Retinal pigment epithelial cell (primary cell): ENCODE measurements around the gene KCNK4.
A peak's percentile ranks its signal among the peaks of the same experiment; 100 is the strongest.

Source experiments
- DNase-seq: peaks from one replicate; pipeline ENCODE4 v3.0.0-alpha.2; 2010; ENCODE audit warnings: low read depth
- H3K4me3 ChIP-seq: 2 replicates; pipeline ENCODE4 v1.5.1; 2011; ENCODE audit warnings: mild to moderate bottlenecking, low read length, control low read depth, moderate library complexity
- TF ChIP-seq, protein P1 (sequence below): conservative IDR thresholded peaks from 2 replicates; pipeline ENCODE4 v1.5.1; 2011; ENCODE audit warnings: low read depth, low read length, control low read depth, inconsistent platforms

The KCNK4 gene

DNA sequence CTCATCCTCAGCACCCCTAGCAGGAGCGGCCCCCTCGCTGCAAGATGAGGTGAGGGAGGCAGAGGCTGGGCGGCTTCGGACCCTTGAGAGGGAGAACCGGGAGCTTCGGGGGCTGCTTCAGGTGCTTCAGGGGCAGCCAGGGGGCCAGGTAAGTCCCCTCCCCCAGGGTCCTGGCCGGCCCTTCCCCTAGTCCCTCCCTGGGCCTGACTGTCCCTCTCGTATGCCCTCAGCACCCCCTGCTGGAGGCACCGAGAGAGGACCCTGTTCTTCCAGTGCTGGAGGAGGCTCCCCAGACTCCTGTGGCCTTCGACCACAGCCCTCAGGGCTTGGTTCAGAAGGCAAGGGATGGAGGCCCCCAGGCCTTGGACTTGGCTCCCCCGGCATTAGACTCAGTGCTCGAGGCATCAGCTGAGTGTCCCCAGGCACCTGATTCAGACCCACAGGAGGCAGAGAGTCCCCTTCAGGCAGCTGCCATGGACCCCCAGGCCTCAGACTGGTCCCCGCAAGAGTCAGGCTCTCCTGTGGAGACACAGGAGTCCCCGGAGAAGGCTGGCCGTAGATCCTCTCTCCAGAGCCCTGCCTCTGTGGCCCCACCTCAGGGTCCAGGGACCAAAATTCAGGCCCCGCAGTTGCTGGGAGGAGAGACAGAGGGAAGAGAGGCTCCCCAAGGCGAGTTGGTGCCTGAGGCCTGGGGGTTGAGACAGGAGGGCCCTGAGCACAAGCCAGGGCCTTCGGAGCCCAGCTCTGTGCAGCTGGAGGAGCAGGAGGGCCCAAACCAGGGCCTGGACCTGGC, 52.9 kb downstream of the KCNK4 start:
- TF ChIP-seq, protein P1, sequence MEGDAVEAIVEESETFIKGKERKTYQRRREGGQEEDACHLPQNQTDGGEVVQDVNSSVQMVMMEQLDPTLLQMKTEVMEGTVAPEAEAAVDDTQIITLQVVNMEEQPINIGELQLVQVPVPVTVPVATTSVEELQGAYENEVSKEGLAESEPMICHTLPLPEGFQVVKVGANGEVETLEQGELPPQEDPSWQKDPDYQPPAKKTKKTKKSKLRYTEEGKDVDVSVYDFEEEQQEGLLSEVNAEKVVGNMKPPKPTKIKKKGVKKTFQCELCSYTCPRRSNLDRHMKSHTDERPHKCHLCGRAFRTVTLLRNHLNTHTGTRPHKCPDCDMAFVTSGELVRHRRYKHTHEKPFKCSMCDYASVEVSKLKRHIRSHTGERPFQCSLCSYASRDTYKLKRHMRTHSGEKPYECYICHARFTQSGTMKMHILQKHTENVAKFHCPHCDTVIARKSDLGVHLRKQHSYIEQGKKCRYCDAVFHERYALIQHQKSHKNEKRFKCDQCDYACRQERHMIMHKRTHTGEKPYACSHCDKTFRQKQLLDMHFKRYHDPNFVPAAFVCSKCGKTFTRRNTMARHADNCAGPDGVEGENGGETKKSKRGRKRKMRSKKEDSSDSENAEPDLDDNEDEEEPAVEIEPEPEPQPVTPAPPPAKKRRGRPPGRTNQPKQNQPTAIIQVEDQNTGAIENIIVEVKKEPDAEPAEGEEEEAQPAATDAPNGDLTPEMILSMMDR = peak; percentile 32
- DNase-seq = no peak
- H3K4me3 ChIP-seq = no peak overlapping the region

DNA sequence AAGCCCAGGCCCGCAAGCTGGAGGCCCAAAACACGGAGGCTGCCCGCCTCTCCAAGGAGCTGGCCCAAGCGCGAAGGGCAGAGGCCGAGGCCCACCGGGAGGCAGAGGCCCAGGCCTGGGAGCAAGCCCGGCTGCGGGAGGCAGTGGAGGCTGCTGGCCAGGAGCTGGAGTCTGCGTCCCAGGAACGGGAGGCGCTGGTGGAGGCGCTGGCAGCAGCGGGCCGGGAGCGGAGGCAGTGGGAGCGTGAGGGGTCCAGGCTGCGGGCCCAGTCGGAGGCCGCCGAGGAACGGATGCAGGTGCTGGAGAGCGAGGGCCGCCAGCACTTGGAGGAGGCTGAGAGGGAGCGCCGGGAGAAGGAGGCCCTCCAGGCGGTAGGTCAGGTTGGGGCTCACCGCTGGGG, 53.7 kb downstream of the KCNK4 start:
- H3K4me3 ChIP-seq = no peak overlapping the region
- DNase-seq = no peak
- TF ChIP-seq, protein P1 = no peak

DNA sequence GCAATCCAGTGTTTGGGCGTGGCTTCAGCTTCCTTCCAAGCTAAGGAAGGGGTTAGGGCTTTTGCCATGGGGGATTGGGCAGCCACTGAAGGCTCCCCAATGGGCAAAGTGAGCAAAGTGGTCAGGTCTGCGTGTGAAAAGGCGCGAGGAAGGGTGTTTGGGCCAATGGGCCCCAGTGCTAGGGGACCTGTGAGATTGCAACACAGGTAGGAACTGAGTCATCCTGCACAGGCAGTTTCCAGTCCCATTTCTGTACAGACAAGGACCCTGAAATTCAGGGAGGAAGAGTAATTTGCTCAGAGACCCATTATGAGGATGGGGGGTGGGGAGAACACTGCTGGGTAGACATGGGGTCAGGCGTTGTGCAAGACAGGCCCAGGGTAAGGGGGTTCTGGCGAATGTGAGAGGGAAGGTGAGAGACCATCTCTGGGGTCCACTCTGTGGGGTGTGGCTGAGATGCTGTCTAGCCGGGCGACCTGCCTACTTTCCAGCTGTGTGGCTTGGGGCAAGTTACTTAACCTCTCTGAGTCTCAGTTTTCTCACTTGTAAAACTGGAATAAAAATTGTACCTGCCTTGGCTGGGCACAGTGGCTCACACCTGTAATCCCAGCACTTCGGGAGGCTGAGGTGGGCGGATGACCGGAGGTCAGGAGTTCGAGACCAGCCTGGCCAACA, 56.2 kb downstream of the KCNK4 start:
- no peak for DNase-seq
- no peak overlapping the region for H3K4me3 ChIP-seq
- TF ChIP-seq, protein P1 = no peak

DNA sequence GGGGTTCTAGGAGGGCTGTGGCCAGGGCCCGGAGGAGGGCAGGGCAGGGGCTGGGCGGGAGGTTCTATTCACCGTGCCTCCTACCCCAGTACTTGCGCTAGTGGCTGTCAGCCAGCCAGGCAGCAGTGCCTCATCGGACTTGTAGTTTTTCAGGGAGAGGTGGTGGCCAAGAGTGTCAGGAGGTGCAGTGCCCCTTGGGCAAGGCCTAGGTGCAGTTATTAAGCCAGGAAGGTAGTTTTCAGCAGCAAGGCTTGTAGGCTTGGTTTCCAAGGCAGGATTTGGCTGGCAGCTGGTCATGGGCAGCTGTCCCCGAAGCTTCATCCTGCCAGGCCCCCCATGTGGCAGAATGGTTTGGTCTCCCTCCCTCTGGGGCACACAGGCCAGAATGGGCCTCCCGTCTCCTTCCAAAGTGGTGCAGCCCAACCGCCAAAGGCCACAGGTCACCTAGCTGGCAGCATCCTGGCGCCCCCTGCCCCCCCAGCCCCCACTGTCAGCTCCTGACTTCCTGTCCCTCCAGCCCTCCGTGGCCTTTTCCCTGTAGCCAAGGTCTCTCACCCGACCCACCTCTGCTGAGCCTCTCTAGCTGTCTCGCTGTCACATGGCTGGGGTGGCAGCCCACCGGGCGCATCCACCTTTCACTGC, 57.4 kb downstream of the KCNK4 start:
- TF ChIP-seq, protein P1 = no peak
- no peak for DNase-seq
- H3K4me3 ChIP-seq = no peak overlapping the region

DNA sequence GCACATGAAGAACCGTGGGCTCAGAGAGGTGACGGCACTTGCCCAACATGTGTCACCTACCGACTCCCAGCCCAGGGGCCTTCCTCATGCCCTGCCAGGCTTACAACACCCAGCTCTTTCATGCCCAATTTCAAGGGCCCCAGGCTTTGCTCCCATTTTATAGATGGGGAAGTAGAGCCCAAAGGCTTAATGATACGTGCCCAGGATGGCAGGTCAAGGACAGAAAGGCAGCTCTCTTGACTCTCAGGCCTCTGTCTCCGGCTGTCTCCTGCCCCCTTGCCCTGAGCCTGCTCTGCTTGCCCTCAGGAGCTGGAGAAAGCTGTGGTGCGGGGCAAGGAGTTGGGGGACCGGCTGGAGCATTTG, 57.9 kb downstream of the KCNK4 start:
- no peak for DNase-seq
- H3K4me3 ChIP-seq = no peak overlapping the region
- TF ChIP-seq, protein P1 = no peak

DNA sequence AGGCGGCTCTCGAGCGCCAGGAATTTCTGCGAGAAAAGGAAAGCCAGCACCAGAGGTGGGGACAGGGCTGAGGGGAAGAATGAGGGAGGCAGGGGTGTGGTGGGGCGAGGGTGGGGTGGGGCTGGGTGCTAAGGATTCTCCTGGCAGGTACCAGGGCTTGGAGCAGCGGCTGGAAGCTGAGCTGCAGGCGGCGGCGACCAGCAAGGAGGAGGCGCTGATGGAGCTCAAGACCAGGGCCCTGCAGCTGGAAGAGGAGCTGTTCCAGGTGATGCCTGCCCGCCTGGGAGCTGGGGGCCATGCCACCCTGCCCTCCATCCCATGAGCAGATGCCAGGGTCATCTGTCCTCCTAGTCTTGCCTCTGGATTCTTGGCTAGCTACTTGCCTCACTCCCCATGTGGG, 58.3 kb downstream of the KCNK4 start:
- no peak overlapping the region for H3K4me3 ChIP-seq
- DNase-seq = no peak
- TF ChIP-seq, protein P1 = no peak
